ENCODE measurements around the gene AMBP.
"Not testable (repeated sequence)": the region's sequence is repeated elsewhere in the genome, so short reads cannot be mapped to it uniquely, and the experiment has no call there.

The AMBP gene

GRCh38 chr9:114091711-114092110, 13.6 kb upstream of the AMBP start:
- no peak for DNase-seq (ENCODE audit: low read depth)

GRCh38 chr9:114090798-114091197, 12.7 kb upstream of the AMBP start:
- DNase-seq (ENCODE audit: low read depth), result no peak

GRCh38 chr9:114089206-114089840, 11.2 kb upstream of the AMBP start:
- no peak for DNase-seq (ENCODE audit: low read depth)

GRCh38 chr9:114088571-114089170, 10.6 kb upstream of the AMBP start:
- no peak for DNase-seq (ENCODE audit: low read depth)

DNA sequence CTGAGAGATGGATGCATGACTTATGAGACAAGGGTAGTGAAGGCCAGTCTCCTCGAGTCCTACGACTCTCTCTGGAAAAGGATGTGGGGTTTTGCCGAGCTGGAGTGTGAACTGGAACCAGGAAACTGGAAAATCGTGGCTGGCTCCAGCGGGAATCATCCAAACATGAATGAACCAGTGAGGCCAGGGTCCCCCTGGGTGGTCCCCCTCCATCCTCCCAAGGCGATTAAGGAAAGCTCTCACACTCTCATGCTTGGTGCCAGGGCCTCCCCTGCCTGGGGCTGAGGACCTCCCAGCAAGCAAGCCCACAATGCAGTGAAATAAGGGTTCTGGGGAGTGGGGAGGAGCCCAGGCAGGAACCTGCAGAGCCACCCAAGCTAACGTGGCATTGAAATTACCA, 9.6 kb upstream of the AMBP start:
- no peak for DNase-seq (ENCODE audit: low read depth)

GRCh38 chr9:114086607-114087006, 8.5 kb upstream of the AMBP start:
- DNase-seq (ENCODE audit: low read depth), result no peak

GRCh38 chr9:114086009-114086408, 7.9 kb upstream of the AMBP start:
- no peak for DNase-seq (ENCODE audit: low read depth)

DNA sequence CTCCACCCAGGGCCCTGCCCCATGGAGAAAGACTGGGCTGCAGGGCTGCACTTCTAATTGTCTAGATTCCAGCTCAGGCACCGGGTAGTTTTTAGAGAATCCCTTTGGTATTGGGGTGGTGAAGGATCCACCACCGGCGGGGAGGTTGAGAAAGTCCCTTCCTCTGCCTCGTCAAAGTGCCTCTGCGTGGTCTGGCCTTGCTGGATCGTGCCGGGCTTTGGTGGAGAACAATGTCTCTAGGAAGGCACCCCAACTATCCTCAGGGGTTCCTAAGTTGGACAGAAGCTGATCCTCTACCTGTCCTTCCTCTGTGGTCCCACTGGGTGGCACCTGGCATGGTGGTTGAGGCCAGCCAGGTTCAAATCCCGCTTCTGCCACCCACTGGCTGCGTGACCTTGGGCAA, 7.3 kb upstream of the AMBP start:
- no peak for DNase-seq (ENCODE audit: low read depth)

DNA sequence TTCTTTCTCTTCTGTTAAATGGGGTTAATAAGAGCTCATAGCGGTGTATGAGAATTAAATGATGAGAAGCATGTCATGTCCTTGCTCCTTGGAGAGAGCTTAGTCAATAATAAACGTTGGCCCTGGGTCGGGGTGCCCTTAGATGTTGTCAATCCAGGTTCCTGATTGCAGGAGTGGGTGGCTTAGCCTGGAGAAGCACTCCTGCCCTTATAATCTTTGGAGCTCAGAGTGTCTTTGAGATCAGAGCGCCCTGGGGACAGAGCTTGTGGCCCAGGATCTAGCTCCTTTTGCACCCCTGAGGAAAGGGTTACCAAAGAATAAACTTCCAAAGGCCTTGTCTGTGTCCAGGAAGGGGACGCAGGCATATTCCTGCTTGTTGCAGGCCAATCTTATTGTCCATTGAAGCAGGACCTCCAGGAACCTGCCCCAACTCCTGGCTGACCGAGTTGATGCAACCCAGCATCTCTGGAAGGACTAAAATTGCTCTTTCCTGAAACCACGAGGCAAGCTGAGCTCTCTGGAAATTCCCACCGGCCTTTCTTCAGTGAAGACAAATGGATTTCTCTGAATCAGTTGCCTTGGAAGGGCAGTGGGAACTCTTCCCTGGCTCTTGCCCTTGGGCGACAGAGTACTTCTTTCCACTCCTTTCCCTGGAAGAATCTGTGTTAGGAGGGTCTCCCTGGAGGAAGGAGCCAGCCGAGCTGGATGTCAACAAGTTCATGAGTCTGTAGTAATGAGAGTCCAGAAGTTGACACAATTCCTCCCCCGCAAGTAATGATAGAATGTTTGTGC, 6.4 kb upstream of the AMBP start:
- DNase-seq (ENCODE audit: low read depth), result no peak

- DNase-seq (ENCODE audit: low read depth), result no peak
These were observed 5.6 kb upstream of the AMBP start for GRCh38 chr9:114083666-114084065.

DNA sequence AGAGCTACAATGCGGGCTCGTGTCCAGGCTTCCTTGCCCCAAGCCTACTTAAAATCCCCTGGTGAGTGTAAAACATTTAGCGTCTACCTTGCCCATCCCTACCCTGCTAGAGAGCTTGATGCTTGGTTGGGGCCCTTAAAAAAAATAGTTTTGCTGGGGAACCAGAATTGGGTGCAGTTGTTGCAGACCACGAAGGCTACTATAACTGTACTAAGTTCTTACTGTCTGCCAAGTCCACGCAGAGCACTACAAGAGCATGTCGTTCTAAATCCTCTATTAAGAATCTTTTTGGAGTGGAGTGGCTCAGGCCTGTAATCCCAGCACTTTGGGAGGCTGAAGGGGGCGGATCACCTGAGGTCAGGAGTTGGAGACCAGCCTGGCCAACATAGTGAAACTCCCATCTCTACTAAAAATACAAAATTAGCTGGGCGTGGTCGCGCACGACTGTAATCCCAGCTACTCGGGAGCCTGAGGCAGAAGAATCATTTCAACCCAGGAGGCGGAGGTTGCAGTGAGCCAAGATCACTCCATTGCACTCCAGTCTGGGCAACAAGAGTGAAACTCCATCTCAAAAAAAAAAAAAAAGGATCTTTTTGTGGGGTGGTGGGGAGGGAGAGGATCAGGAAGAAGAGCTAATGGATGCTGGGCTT, 4.8 kb upstream of the AMBP start:
- not testable (repeated sequence) for DNase-seq (ENCODE audit: low read depth)

DNA sequence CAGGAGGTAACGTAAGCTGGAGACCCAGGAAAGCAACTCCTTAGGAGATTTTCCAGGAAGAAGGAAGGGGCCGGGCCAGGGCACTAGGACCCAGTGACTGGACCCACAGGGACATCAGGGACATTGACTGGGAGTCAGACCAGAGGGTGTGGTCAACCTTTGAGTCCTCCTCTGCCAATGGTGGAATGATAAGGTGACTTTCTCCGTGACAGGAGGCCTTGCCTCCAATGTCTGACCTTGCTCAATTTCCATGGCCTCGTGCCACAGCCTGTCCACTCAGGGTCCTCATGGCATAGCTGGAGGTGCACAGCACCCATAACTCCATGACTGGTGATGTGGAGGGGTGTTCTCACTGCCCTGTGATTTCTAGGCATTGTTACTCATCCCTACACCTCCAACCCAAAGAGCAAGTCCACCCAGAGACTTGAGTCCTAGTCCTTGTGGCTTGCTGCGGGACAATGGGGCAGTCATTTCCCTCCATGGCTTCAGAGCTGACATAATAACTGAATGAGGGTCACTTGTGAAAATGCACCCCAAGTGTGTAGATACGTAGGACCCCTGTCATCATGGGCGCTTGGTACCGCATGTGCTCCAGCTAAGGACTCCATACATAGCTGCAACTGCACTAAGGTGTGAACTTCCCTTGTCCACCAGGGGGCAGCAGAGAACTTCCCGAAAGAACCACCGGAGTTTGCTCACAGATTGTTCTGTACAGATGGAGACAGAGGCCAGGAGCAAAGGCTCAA, 4.1 kb upstream of the AMBP start:
- DNase-seq (ENCODE audit: low read depth), result peak; percentile 35

- DNase-seq (ENCODE audit: low read depth), result no peak
These were observed 3.4 kb upstream of the AMBP start for GRCh38 chr9:114081441-114082016.

DNA sequence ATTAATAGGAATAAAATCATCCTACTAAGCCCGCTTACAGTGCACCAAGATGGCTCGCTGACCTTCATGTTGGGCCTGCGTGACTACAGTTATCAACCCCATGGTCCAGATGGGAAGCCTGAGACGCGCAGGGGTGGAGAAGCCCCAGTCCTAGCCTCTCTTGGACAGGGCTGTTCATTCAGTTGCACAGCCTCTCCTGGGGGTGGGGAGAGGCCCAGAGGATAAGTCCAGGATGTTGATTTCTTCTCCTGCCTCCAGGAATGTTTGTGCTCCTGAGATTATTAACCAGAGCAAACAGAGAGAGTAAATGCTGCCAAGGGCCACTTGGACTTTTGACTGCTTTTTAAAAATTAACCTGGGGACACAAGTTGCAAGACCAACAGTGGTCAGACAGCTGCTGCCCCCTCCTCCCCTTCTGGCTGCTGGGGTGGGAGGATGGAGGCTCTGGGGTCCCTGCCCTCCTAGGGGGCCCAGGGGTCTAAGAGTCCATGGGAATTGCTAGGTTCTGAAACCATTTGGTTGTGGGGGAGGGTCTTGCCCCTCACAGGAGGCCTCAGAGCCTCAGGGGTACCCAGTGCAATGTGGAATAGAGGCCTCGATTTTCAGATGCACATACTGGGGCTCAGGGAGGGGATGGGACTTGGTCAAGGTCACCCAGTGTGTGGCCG, 2.8 kb upstream of the AMBP start:
- no peak for DNase-seq (ENCODE audit: low read depth)

- DNase-seq (ENCODE audit: low read depth), result no peak
These were observed 2.2 kb upstream of the AMBP start for GRCh38 chr9:114080195-114080772.

GRCh38 chr9:114078781-114079156, 669 bp upstream of the AMBP start:
- DNase-seq (ENCODE audit: low read depth), result no peak

DNA sequence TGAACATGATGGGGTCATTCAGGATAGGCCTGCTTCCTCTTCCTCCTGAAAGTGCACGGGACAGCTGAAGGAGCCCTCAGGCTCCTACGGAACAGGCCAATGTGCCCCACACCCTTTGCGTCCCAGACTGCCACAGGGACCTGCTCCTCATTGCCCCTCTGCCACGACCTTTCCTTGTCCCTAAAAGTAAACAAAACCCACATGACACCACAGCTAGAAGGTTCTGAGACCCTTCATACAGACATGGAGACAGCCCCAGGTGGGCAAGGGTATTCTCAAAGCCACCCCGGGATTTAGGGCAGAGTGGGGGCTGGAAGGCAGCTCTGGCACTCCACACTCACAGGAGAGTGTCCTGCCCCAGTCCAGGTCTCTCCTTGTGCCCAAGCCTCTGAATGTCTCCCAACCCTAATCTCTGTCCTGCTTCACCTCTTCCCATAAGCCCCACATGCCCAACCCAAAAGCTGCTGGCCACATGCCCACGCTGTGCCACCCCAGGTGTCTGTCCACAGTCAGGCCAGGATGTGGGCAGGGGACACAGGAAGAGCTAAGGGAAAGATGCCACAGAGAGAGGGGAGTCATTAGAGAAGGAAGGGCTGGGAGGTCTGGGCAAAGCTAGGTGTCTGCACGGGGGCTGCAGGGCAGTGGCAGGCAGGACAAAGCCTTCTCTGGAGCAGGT, 800 bp downstream of the AMBP start:
- DNase-seq (ENCODE audit: low read depth), result no peak

- no peak for DNase-seq (ENCODE audit: low read depth)
These were observed 1.6 kb downstream of the AMBP start for GRCh38 chr9:114076237-114077161.

DNA sequence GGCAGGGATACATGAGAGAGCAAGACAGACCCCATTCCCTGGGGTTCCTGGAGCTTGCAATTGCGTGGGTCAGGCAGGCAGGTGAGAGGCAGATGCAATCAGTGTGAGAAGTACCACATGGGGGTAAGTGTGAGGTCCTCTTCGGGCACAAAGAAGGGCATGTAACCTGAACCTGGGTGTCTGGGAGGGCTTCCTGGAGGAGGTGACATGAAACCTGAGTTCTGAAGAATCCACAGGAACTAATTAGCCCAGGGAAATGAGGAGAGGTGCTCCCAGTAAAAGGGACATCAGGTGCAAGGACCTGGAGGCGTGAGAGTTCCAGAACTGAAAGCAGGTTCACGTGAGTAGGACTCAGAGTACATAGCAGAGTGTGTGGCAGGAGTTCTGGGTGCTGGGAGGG, 2.5 kb downstream of the AMBP start:
- DNase-seq (ENCODE audit: low read depth), result no peak
